H1 (cell line): Measurements from ENCODE around the gene ADRA2C. TPM values are rescaled to one million over a fixed set of nuclear protein-coding genes. Genes with fewer than 3 reads are reported as not detected.

ENCODE experiments used
- JUND ChIP-seq: IDR thresholded peaks from 2 replicates; pipeline ENCODE4 v1.6.1; 2011; ENCODE audit warnings: mild to moderate bottlenecking, improper control_type of control experiment, low read length
- RXRA ChIP-seq: IDR thresholded peaks from 2 replicates; pipeline ENCODE4 v1.6.1; 2011; ENCODE audit warnings: low read depth, mild to moderate bottlenecking, low read length, moderate library complexity; ENCODE audit not compliant: insufficient read depth
- polyA plus RNA-seq, 7 experiments: library from polyadenylated mRNA; depleted of rRNA in 3 of 7; stranded (reverse) in 5 of 7; unstranded in 2 of 7; fragments of >200 nt in 5 of 7; fragments of 200-250 nt in 2 of 7; gene quantifications; 1 replicate in 5 of 7; 2 replicates in 1 of 7; 4 replicates in 1 of 7; pipeline versions ENCODE4 v1.2.1 to v1.2.3, GENCODE V29; 2011 to 2013; ENCODE audit warnings: missing spikeins in 2 of 7, mixed read lengths in 2 of 7
- total RNA-seq: library from RNA; stranded (reverse); fragmentation: NEBNext Ultra II Directional; extraction: Animal tissue kit (Norgen Biotek cat#: 25700); gene quantifications from 2 replicates; pipeline ENCODE4 v1.2.1, GENCODE V29; 2021

Gene ADRA2C
- total and polyA plus RNA-seq, 2 of the 8 experiments (the other 6 are each of a cell fraction or from before 2014, with no cell fraction given): 14.6 to 14.8 TPM

- no peak for TF ChIP-seq RXRA
- TF ChIP-seq JUND: no peak
- TF ChIP-seq, all 59 proteins: peak for 0
Observed at GRCh38 chr4:3768842-3769641, 2.9 kb downstream of the ADRA2C start (continued).
